LNCAP (cell line): ENCODE results near the gene LATS2.

Experiments
- CTCF ChIP-seq: fragments of 450-650 bp; IDR thresholded peaks from 2 replicates; pipeline ENCODE4 v1.5.1; 2017; ENCODE audit warnings: mild to moderate bottlenecking

Gene LATS2

GRCh38 chr13:21050288-21051197 is 10.8 kb downstream of the LATS2 start:
- TF ChIP-seq CTCF, result no peak

DNA sequence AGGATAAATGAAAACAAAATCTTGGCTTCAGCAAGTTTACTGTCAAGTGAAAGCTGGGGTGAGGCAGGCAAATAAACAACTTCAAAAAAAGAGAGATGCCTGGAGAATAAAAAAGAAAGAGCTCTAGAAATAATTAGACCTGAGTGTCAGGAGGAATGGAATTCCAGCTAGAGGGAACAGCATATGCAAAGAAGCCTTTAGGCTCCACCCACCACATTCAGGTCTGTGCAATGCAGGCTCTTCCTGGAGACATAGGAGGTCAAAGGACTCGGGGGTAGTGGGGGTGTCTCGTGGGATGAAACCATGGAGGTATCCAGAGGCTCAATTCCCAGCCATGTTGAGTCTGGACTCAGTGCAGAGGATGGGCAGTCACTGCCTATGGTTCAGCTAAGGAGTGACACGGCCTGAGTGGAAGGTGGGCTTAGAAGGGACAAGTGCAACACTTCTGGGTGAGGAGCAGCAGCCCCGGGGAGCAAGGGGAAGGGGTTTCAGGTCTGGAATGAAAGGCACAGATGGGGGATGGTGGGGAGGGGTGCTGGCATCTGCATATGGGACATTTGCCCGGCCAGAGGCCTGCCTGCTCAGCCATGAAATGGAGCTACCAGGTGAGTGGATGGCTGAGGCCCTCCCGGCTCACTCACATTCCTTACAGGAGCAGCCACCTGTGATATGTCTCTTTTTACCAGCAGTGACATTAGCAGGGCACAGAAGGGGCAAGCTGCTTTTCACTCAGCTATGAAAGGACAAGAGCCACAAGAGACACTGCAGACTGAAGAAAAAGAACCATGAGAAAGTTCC is 12.3 kb downstream of the LATS2 start:
- TF ChIP-seq CTCF, result no peak

DNA sequence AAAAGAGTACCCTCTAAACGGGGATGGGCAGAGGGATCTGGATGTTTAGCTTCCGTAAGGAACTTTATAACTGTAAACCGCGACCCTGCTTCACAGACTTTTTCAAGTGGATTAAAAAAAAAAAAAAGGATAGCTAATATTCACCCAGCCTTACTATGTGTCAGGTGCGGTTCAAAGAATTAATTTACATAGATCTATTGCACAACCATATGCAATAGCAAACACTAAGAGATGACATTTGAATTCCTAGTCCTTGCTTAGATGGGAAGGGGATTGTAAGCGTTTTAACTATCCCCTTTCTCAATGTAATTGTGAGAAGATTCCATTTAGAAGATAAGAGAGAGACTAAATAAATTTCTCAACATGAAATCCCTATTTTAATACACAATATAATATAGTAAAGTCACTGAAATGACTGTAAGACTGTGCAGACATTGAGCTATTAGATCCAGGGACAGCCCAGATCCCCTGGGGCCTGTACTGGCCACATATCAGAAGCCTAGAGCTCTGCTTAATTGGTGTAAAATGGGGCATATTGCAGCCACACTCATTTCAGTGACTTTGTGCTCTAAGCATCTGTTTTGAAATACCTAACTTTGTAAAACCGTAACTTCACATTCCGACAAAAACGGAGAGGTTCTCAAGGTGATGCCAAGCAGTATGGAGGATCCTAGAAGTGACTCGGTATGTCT is 13.6 kb downstream of the LATS2 start:
- no peak for TF ChIP-seq CTCF

DNA sequence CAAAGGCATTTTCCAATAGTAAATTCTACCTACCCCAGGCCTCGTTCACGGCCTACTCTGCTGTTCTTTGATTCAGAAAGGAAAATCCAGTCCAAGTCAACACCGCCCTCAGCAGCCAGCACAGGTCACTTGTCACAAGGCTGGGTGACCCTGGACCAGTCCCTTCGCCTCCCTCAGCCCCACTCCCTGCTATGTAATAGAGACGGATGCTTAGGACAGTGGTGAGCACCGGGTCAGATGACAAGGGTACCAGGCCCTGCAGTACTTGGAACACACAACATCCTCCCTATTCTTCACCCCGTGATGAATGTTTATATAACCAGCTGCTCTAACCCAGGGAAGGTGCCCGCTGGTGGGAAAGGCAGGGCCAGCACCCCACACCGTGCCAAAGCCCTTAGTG is 14.3 kb downstream of the LATS2 start:
- no peak for TF ChIP-seq CTCF

GRCh38 chr13:21046203-21046602 is 15.2 kb downstream of the LATS2 start:
- no peak for TF ChIP-seq CTCF

- no peak for TF ChIP-seq CTCF
Observed at GRCh38 chr13:21045100-21045499, 16.3 kb downstream of the LATS2 start.

GRCh38 chr13:21043898-21044297 is 17.5 kb downstream of the LATS2 start:
- no peak for TF ChIP-seq CTCF
